ENCODE results near the gene PPIB. TPM values are rescaled to one million over a fixed set of nuclear protein-coding genes. Genes with fewer than 3 reads are reported as not detected.

The PPIB gene
- total RNA-seq, 1 donor from 2014 or later = 515 TPM

GRCh38 chr15:64146520-64146884 is 16.3 kb downstream of the PPIB start:
- H3K4me3 ChIP-seq (ENCODE audit: low read depth, low read length) = no peak overlapping the region
- TF ChIP-seq CTCF (conservative IDR thresholded peaks at IDR 0.05; ENCODE audit: low read depth, low read length) = no peak
- DNase-seq (ENCODE audit: low read depth) = no peak

GRCh38 chr15:64146041-64146440 is 16.8 kb downstream of the PPIB start:
- H3K4me3 ChIP-seq (ENCODE audit: low read depth, low read length) = no peak overlapping the region
- TF ChIP-seq CTCF (conservative IDR thresholded peaks at IDR 0.05; ENCODE audit: low read depth, low read length) = no peak
- DNase-seq (ENCODE audit: low read depth) = no peak

- no peak overlapping the region for H3K4me3 ChIP-seq (ENCODE audit: low read depth, low read length)
- no peak for TF ChIP-seq CTCF (conservative IDR thresholded peaks at IDR 0.05; ENCODE audit: low read depth, low read length)
- DNase-seq (ENCODE audit: low read depth) = no peak
Measured at GRCh38 chr15:64144565-64145281, 18.1 kb downstream of the PPIB start.

GRCh38 chr15:64144192-64144564 is 18.6 kb downstream of the PPIB start:
- no peak for TF ChIP-seq CTCF (conservative IDR thresholded peaks at IDR 0.05; ENCODE audit: low read depth, low read length)
- no peak for DNase-seq (ENCODE audit: low read depth)

GRCh38 chr15:64143276-64143675 is 19.5 kb downstream of the PPIB start:
- no peak for TF ChIP-seq CTCF (conservative IDR thresholded peaks at IDR 0.05; ENCODE audit: low read depth, low read length)
- H3K4me3 ChIP-seq (ENCODE audit: low read depth, low read length) = no peak overlapping the region
- no peak for DNase-seq (ENCODE audit: low read depth)

More at GRCh38 chr15:64144192-64144564, 18.6 kb downstream of the PPIB start:
- no peak overlapping the region for H3K4me3 ChIP-seq (ENCODE audit: low read depth, low read length)

- TF ChIP-seq CTCF (conservative IDR thresholded peaks at IDR 0.05; ENCODE audit: low read depth, low read length) = no peak
- no peak overlapping the region for H3K4me3 ChIP-seq (ENCODE audit: low read depth, low read length)
- DNase-seq (ENCODE audit: low read depth) = no peak
Measured at GRCh38 chr15:64141798-64142512, 20.9 kb downstream of the PPIB start.

Measured in epithelial cell of proximal tubule (primary cell).